Bronchial epithelial cell (primary cell): Measurements from ENCODE around the gene MB21D2. TPM values are rescaled to one million over a fixed set of nuclear protein-coding genes. Genes with fewer than 3 reads are reported as not detected.

ENCODE experiments used
- DNase-seq: peaks from one replicate; pipeline ENCODE4 v3.0.0-alpha.2; 2010; ENCODE audit warnings: low read depth
- FAIRE-seq: peaks from 2 replicates; lab custom pipeline; 2011; peaks lifted over from hg19 to GRCh38; lab: Jason Lieb, UNC
- H3K27me3 ChIP-seq: 2 replicates; pipeline ENCODE4 v1.5.1; 2011; ENCODE audit warnings: low read length; ENCODE audit not compliant: control insufficient read depth, insufficient read depth
- H3K36me3 ChIP-seq: 2 replicates; pipeline ENCODE4 v1.5.1; 2011; ENCODE audit warnings: low read length; ENCODE audit not compliant: control insufficient read depth, insufficient read depth
- H3K4me3 ChIP-seq: 2 replicates; pipeline ENCODE4 v1.5.1; 2011; ENCODE audit warnings: mild to moderate bottlenecking, low read depth, low read length, control low read depth
- total RNA-seq: library from RNA; depleted of rRNA; stranded (reverse); fragments of >200 nt; gene quantifications from 2 replicates; pipeline ENCODE4 v1.2.1, GENCODE V29; 2014
- TF ChIP-seq, protein P1 (sequence below): IDR thresholded peaks from 2 replicates; pipeline ENCODE4 v1.5.1; 2011; ENCODE audit warnings: mild to moderate bottlenecking, moderate library complexity, low read length, control low read depth, inconsistent platforms; ENCODE audit not compliant: insufficient read depth, severe bottlenecking

Gene MB21D2
- total RNA-seq, 1 donor from 2014 or later = 9.2 TPM

DNA sequence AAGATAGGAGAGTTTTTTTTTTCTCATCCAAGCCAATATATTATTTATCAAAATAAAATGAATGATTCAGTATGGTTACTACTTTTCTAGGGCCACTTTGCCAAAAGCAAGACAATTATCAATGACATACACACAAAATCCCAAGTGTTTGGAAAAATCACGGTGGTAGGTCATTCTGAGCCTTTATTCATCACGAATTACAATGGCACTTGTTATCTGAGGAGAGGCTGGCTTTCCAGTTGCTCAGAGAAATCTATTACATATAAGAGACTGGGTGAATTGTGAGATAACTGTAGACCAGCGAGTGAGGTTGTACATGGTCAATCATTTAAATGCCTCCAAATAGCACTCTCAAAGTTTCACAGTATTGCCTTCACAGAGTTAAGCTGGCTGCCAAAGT lies 169.9 kb downstream of the MB21D2 start:
- TF ChIP-seq, protein P1, sequence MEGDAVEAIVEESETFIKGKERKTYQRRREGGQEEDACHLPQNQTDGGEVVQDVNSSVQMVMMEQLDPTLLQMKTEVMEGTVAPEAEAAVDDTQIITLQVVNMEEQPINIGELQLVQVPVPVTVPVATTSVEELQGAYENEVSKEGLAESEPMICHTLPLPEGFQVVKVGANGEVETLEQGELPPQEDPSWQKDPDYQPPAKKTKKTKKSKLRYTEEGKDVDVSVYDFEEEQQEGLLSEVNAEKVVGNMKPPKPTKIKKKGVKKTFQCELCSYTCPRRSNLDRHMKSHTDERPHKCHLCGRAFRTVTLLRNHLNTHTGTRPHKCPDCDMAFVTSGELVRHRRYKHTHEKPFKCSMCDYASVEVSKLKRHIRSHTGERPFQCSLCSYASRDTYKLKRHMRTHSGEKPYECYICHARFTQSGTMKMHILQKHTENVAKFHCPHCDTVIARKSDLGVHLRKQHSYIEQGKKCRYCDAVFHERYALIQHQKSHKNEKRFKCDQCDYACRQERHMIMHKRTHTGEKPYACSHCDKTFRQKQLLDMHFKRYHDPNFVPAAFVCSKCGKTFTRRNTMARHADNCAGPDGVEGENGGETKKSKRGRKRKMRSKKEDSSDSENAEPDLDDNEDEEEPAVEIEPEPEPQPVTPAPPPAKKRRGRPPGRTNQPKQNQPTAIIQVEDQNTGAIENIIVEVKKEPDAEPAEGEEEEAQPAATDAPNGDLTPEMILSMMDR = no peak
- no peak overlapping the region for H3K4me3 ChIP-seq
- DNase-seq = no peak
- no peak for FAIRE-seq
- no peaks in the 10 kb centered on the region for H3K36me3 ChIP-seq
- H3K27me3 ChIP-seq = no peaks in the 10 kb centered on the region

DNA sequence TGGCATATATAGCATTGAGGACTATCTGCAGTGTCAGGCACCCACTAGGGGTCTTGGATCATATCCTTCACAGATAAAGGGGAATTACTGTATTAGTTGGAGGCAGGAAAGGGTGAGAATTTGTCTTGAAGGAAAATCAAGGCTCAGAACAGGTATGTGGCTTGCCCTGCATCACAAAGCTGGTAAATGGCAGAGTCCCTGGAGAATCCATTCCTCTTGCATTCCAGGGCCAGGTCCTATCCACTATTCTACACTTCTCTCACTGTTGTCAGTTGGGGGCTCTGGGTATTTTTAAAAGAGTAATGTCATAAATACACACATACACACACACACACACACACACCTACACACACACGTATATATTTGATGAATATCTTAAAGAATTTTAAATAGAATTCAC lies 170.5 kb downstream of the MB21D2 start:
- no peaks in the 10 kb centered on the region for H3K27me3 ChIP-seq
- H3K36me3 ChIP-seq = no peaks in the 10 kb centered on the region
- FAIRE-seq = no peak
- TF ChIP-seq, protein P1 = no peak
- no peak overlapping the region for H3K4me3 ChIP-seq
- DNase-seq = no peak

Other genes starting within 250 kb of the MB21D2 start
- 0.13 TPM in 1 of 2 replicates, not detected in the other for gene FGF12, start 190.3 kb downstream of the MB21D2 start, total RNA-seq